NT2/D1 (cell line): ENCODE measurements around the gene FLRT2.

Experiments
- DNase-seq: peaks from one replicate; pipeline ENCODE4 v3.0.0-alpha.2; 2011; ENCODE audit warnings: low read depth, low spot score
- H3K27me3 ChIP-seq: 2 replicates; pipeline ENCODE4 v1.6.0; 2011; ENCODE audit warnings: mild to moderate bottlenecking; ENCODE audit not compliant: insufficient read length, insufficient read depth
- H3K36me3 ChIP-seq: 2 replicates; pipeline ENCODE4 v1.6.1; 2011; ENCODE audit warnings: mild to moderate bottlenecking, low read length, mixed read lengths; ENCODE audit not compliant: insufficient read depth, insufficient read length
- H3K4me1 ChIP-seq: 2 replicates; pipeline ENCODE4 v1.5.1; 2011; ENCODE audit not compliant: insufficient read depth, insufficient read length
- H3K4me3 ChIP-seq: 2 replicates; pipeline ENCODE4 v1.5.1; 2011; ENCODE audit warnings: low read depth; ENCODE audit not compliant: insufficient read length
- H3K9ac ChIP-seq: 2 replicates; pipeline ENCODE4 v1.6.0; 2011; ENCODE audit warnings: low read depth; ENCODE audit not compliant: insufficient read length
- H3K9me3 ChIP-seq: 2 replicates; pipeline ENCODE4 v1.5.1; 2011; ENCODE audit warnings: mild to moderate bottlenecking, low read length; ENCODE audit not compliant: insufficient read depth
- SUZ12 ChIP-seq: IDR thresholded peaks from 2 replicates; pipeline ENCODE4 v1.6.1; 2011; ENCODE audit not compliant: insufficient read length, insufficient read depth; ENCODE audit errors: extremely low read depth
- YY1 ChIP-seq: IDR thresholded peaks from 2 replicates; pipeline ENCODE4 v1.6.1; 2011; ENCODE audit not compliant: insufficient read length, insufficient read depth
- ZNF274 ChIP-seq: IDR thresholded peaks from 2 replicates; pipeline ENCODE4 v1.6.1; 2011; ENCODE audit warnings: mild to moderate bottlenecking, low read depth, low read length

The FLRT2 gene

GRCh38 chr14:85572011-85572410 is 42.1 kb downstream of the FLRT2 start:
- no peak overlapping the region for H3K9ac ChIP-seq

GRCh38 chr14:85572845-85573244 is 42.9 kb downstream of the FLRT2 start:
- no peak for TF ChIP-seq YY1
- no peak for TF ChIP-seq SUZ12
- no peak for TF ChIP-seq ZNF274
- DNase-seq: no peak
- H3K9ac ChIP-seq: no peak overlapping the region
- H3K9me3 ChIP-seq: no peaks in the 10 kb centered on the region
- no peaks in the 10 kb centered on the region for H3K4me1 ChIP-seq
- no peaks in the 10 kb centered on the region for H3K27me3 ChIP-seq
- peaks cover 8% of the 10 kb centered on the region for H3K36me3 ChIP-seq
- no peak overlapping the region for H3K4me3 ChIP-seq

More at GRCh38 chr14:85572011-85572410, 42.1 kb downstream of the FLRT2 start:
- Histone ChIP-seq H3K4me3 (no peak overlapping the region), H3K27me3 (no peaks in the 10 kb centered on the region), H3K9me3 (no peaks in the 10 kb centered on the region), H3K4me1 (no peaks in the 10 kb centered on the region), H3K36me3 (peaks cover 8% of the 10 kb centered on the region)
- no peak for TF ChIP-seq SUZ12
- no peak for TF ChIP-seq ZNF274
- TF ChIP-seq YY1: no peak
- no peak for DNase-seq

GRCh38 chr14:85573406-85573805 is 43.5 kb downstream of the FLRT2 start:
- Histone ChIP-seq H3K4me3 (no peak overlapping the region), H3K9me3 (no peaks in the 10 kb centered on the region), H3K27me3 (no peaks in the 10 kb centered on the region), H3K9ac (no peak overlapping the region), H3K4me1 (no peaks in the 10 kb centered on the region), H3K36me3 (peaks cover 8% of the 10 kb centered on the region)
- no peak for DNase-seq
- TF ChIP-seq ZNF274: no peak
- TF ChIP-seq YY1: no peak
- TF ChIP-seq SUZ12: no peak

GRCh38 chr14:85574853-85575616 is 45.1 kb downstream of the FLRT2 start:
- Histone ChIP-seq H3K9me3 (no peaks in the 10 kb centered on the region), H3K27me3 (no peaks in the 10 kb centered on the region), H3K4me3 (no peak overlapping the region), H3K4me1 (no peaks in the 10 kb centered on the region), H3K9ac (no peak overlapping the region), H3K36me3 (peaks cover 4% of the 10 kb centered on the region)
- no peak for TF ChIP-seq ZNF274
- no peak for TF ChIP-seq SUZ12
- no peak for TF ChIP-seq YY1
- DNase-seq: no peak

GRCh38 chr14:85575617-85575898 is 45.6 kb downstream of the FLRT2 start:
- no peak overlapping the region for H3K9ac ChIP-seq
- H3K4me1 ChIP-seq: no peaks in the 10 kb centered on the region
- peak; percentile 49 for DNase-seq

GRCh38 chr14:85576218-85576617 is 46.3 kb downstream of the FLRT2 start:
- H3K36me3 ChIP-seq: peaks cover 4% of the 10 kb centered on the region
- no peak for DNase-seq
- H3K4me3 ChIP-seq: no peak overlapping the region
- no peaks in the 10 kb centered on the region for H3K9me3 ChIP-seq
- H3K9ac ChIP-seq: no peak overlapping the region
- no peaks in the 10 kb centered on the region for H3K27me3 ChIP-seq
- no peaks in the 10 kb centered on the region for H3K4me1 ChIP-seq
- TF ChIP-seq SUZ12 (no peak), ZNF274 (no peak), YY1 (no peak)

More at GRCh38 chr14:85575617-85575898, 45.6 kb downstream of the FLRT2 start:
- no peaks in the 10 kb centered on the region for H3K27me3 ChIP-seq
- H3K9me3 ChIP-seq: no peaks in the 10 kb centered on the region
- H3K36me3 ChIP-seq: peaks cover 4% of the 10 kb centered on the region
- no peak overlapping the region for H3K4me3 ChIP-seq
- no peak for TF ChIP-seq ZNF274
- no peak for TF ChIP-seq SUZ12
- no peak for TF ChIP-seq YY1

GRCh38 chr14:85576848-85577542 is 47.1 kb downstream of the FLRT2 start:
- Histone ChIP-seq H3K4me3 (no peak overlapping the region), H3K27me3 (no peaks in the 10 kb centered on the region), H3K9ac (no peak overlapping the region), H3K4me1 (no peaks in the 10 kb centered on the region), H3K9me3 (no peaks in the 10 kb centered on the region), H3K36me3 (peaks cover 4% of the 10 kb centered on the region)
- TF ChIP-seq YY1 (no peak), SUZ12 (no peak), ZNF274 (no peak)
- no peak for DNase-seq
